NB4 (cell line): ENCODE measurements around the gene TRMT44.
"Not testable (repeated sequence)": the region's sequence is repeated elsewhere in the genome, so short reads cannot be mapped to it uniquely, and the experiment has no call there.

Source experiments
- DNase-seq: peaks from one replicate; pipeline ENCODE4 v3.0.0; 2010; ENCODE audit warnings: low read depth
- H3K4me3 ChIP-seq: one replicate; pipeline ENCODE4 v1.5.1; 2011; ENCODE audit warnings: mild to moderate bottlenecking, low read depth, low read length, moderate library complexity
- CTCF ChIP-seq: IDR thresholded peaks from one replicate; pipeline ENCODE4 v1.5.1; 2012; ENCODE audit warnings: low read depth, low read length
- MAX ChIP-seq: IDR thresholded peaks from 2 replicates; pipeline ENCODE4 v1.6.1; 2011; ENCODE audit warnings: low read depth, low read length
- MYC ChIP-seq: IDR thresholded peaks from 2 replicates; pipeline ENCODE4 v1.6.1; 2011; ENCODE audit warnings: low read depth, low read length
- POLR2A ChIP-seq: IDR thresholded peaks from 2 replicates; pipeline ENCODE4 v1.6.1; 2011; ENCODE audit warnings: mild to moderate bottlenecking; ENCODE audit not compliant: insufficient read length; ENCODE audit errors: extremely low read depth

TRMT44 gene

GRCh38 chr4:8411351-8412180 lies 29.0 kb upstream of the TRMT44 start:
- DNase-seq, result no peak
- no peak overlapping the region for H3K4me3 ChIP-seq
- no peak for TF ChIP-seq CTCF
- TF ChIP-seq MAX, result no peak
- TF ChIP-seq MYC, result no peak
- no peak for TF ChIP-seq POLR2A

- TF ChIP-seq POLR2A (no peak), CTCF (no peak), MYC (no peak)
- H3K4me3 ChIP-seq, result no peak overlapping the region
- no peak for DNase-seq
These were observed 28.3 kb upstream of the TRMT44 start for GRCh38 chr4:8412288-8412687.

- no peak overlapping the region for H3K4me3 ChIP-seq
- no peak for DNase-seq
- TF ChIP-seq POLR2A (no peak), MAX (no peak), CTCF (no peak), MYC (no peak)
These were observed 26.2 kb upstream of the TRMT44 start for GRCh38 chr4:8414377-8414776.

- no peak overlapping the region for H3K4me3 ChIP-seq
- TF ChIP-seq CTCF (no peak), POLR2A (no peak), MYC (no peak), MAX (no peak)
- DNase-seq, result no peak
These were observed 23.4 kb upstream of the TRMT44 start for GRCh38 chr4:8417071-8417614.

- no peak for TF ChIP-seq MAX
- TF ChIP-seq CTCF, result no peak
- no peak for TF ChIP-seq MYC
- no peak for TF ChIP-seq POLR2A
- no peak overlapping the region for H3K4me3 ChIP-seq
- DNase-seq, result peak; percentile 59
These were observed 21.1 kb upstream of the TRMT44 start for GRCh38 chr4:8419222-8420041.

GRCh38 chr4:8420151-8420550 lies 20.4 kb upstream of the TRMT44 start:
- H3K4me3 ChIP-seq, DNase-seq: not testable (repeated sequence)
